Epithelial cell of esophagus (primary cell): Measurements from ENCODE around the gene EPHA3.

ENCODE experiments used
- DNase-seq: peaks from one replicate; pipeline ENCODE4 v3.0.0; 2010; ENCODE audit warnings: low read depth
- H3K4me3 ChIP-seq: 2 replicates; pipeline ENCODE4 v1.5.1; 2011; ENCODE audit warnings: mild to moderate bottlenecking, low read length, control low read depth
- CTCF ChIP-seq: IDR thresholded peaks from 2 replicates; pipeline ENCODE4 v1.5.1; 2011; ENCODE audit warnings: low read depth, mild to moderate bottlenecking, low read length, control low read depth, inconsistent platforms; ENCODE audit not compliant: insufficient read depth; ENCODE audit errors: missing control alignments

Gene EPHA3

GRCh38 chr3:89494734-89495133 is 387.3 kb downstream of the EPHA3 start:
- DNase-seq = no peak
- H3K4me3 ChIP-seq = no peak overlapping the region
- no peak for TF ChIP-seq CTCF

GRCh38 chr3:89503891-89504391 is 396.5 kb downstream of the EPHA3 start:
- TF ChIP-seq CTCF = no peak
- no peak overlapping the region for H3K4me3 ChIP-seq
- DNase-seq = no peak

GRCh38 chr3:89504432-89504831 is 397.0 kb downstream of the EPHA3 start:
- TF ChIP-seq CTCF = no peak
- DNase-seq = no peak

GRCh38 chr3:89506462-89507103 is 399.2 kb downstream of the EPHA3 start:
- no peak overlapping the region for H3K4me3 ChIP-seq
- no peak for TF ChIP-seq CTCF
- no peak for DNase-seq

More at GRCh38 chr3:89504432-89504831, 397.0 kb downstream of the EPHA3 start:
- H3K4me3 ChIP-seq = no peak overlapping the region

- no peak for DNase-seq
- TF ChIP-seq CTCF = no peak
- H3K4me3 ChIP-seq = no peak overlapping the region
Measured at GRCh38 chr3:89521328-89521727, 413.9 kb downstream of the EPHA3 start.

- DNase-seq = no peak
- TF ChIP-seq CTCF = no peak
Measured at GRCh38 chr3:89522155-89522554, 414.7 kb downstream of the EPHA3 start.

GRCh38 chr3:89525609-89526008 is 418.2 kb downstream of the EPHA3 start:
- H3K4me3 ChIP-seq = no peak overlapping the region
- TF ChIP-seq CTCF = no peak

More at GRCh38 chr3:89522155-89522554, 414.7 kb downstream of the EPHA3 start:
- H3K4me3 ChIP-seq = no peak overlapping the region

More at GRCh38 chr3:89525609-89526008, 418.2 kb downstream of the EPHA3 start:
- DNase-seq = no peak
